ENCODE data around the gene UQCRC1.

DNA sequence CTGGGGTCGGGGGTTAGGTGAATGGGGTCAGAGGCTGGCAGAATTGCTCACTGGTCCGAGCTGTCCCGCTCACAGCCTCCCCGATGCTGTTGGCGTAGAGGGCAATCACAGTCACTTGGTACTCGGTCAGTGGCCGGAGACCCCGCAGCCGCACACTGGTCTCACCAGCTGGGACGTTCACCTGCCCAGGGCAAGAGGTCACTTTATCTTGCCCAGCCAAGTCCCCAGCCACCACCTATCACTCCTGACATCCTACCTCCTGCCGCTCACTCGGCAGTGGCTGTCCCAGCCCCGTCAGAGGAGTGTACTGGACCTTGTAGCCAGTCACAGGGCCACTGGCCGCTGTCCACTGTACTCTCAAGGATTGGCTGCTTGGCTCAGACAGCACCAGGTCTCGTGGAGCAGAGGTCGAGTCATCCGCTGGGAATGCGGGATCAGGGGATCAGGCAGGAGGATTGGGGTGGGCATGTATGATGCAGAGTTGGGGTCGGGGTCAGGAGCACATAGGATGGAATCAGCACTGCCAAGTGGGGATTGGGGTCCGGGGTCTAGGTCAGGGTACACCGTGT lies 16.8 kb downstream of the UQCRC1 start:
- TF ChIP-seq GATA2 (IDR thresholded peaks at IDR 0.05; ENCODE audit: low read depth, low read length) (no peak), GATA3 (IDR thresholded peaks at IDR 0.05; ENCODE audit: low read depth, low read length) (no peak)
